SK-N-SH (cell line): Measurements from ENCODE around the gene FXYD2. TPM values are rescaled to one million over a fixed set of nuclear protein-coding genes. Genes with fewer than 3 reads are reported as not detected.

Source experiments
- CTCF ChIA-PET: fragments of 300-600, 350-600 bp; formaldehyde crosslinking; extraction: SDS; loops from one replicate; lab custom pipeline; 2021; lab: Yijun Ruan, JAX
- POLR2A ChIA-PET: fragments of 350-600 bp; sonication (Branson Sonifier 250); formaldehyde crosslinking; extraction: SDS; loops from one replicate; lab custom pipeline; 2020; ENCODE audit warnings: antibody characterized with exemption, inconsistent platforms; lab: Yijun Ruan, JAX
- DNase-seq: peaks from one replicate; pipeline ENCODE4 v3.0.0; 2012
- H2AFZ ChIP-seq: fragments of 200-600 bp; sonication (generic); 2 replicates; pipeline ENCODE4 v1.8.1; 2016; ENCODE audit warnings: antibody characterized with exemption, mild to moderate bottlenecking, low read depth
- H3F3A ChIP-seq: fragments of 200-600 bp; sonication (generic); replicated peaks from 2 replicates; pipeline ENCODE3; 2016; ENCODE audit warnings: antibody characterized with exemption, mild to moderate bottlenecking; ENCODE audit not compliant: insufficient read depth
- H3K27ac ChIP-seq, 2 experiments: fragments of 200-500 bp in 1 of 2; fragments of 200-600 bp in 1 of 2; sonication (Bioruptor generic) in 1 of 2; sonication (generic), shearing (Covaris generic) in 1 of 2; 2 replicates each; pipeline versions ENCODE4 v1.5.1 to v1.6.1; 2014 to 2016; ENCODE audit warnings: low read depth in 2 of 2, inconsistent platforms in 1 of 2, low read length in 1 of 2, mild to moderate bottlenecking in 1 of 2, mixed read lengths in 1 of 2
- H3K27me3 ChIP-seq: fragments of 200-600 bp; sonication (generic), shearing (Covaris generic); 2 replicates; pipeline ENCODE4 v1.6.1; 2016; ENCODE audit warnings: mixed run types; ENCODE audit not compliant: insufficient read depth
- H3K36me3 ChIP-seq, 2 experiments: fragments of 200-500 bp in 1 of 2; fragments of 200-600 bp in 1 of 2; sonication (Bioruptor generic) in 1 of 2; sonication (generic) in 1 of 2; replicated peaks in 1 of 2; 2 replicates each; pipeline versions ENCODE3 to v1.5.1; 2014 to 2016; ENCODE audit warnings: low read length in 1 of 2, mild to moderate bottlenecking in 1 of 2; ENCODE audit not compliant: insufficient read depth in 2 of 2, control insufficient read depth in 1 of 2
- H3K4me1 ChIP-seq, 2 experiments: fragments of 200-500 bp in 1 of 2; fragments of 200-600 bp in 1 of 2; sonication (Bioruptor generic) in 1 of 2; sonication (generic), shearing (Covaris generic) in 1 of 2; 2 replicates each; pipeline versions ENCODE4 v1.5.1 to v1.6.1; 2014 to 2016; ENCODE audit warnings: low read depth in 1 of 2, low read length in 1 of 2, mixed run types in 1 of 2; ENCODE audit not compliant: insufficient read depth in 2 of 2, control insufficient read depth in 1 of 2
- H3K4me2 ChIP-seq: fragments of 200-600 bp; sonication (generic), shearing (Covaris generic); 2 replicates; pipeline ENCODE4 v1.6.1; 2017; ENCODE audit warnings: mixed run types
- H3K4me3 ChIP-seq, 2 experiments: fragments of 200-500 bp in 1 of 2; fragments of 200-600 bp in 1 of 2; sonication (Bioruptor generic) in 1 of 2; sonication (generic), shearing (Covaris generic) in 1 of 2; 2 replicates each; pipeline versions ENCODE4 v1.5.1 to v1.8.1; 2014 to 2016; ENCODE audit warnings: low read depth in 2 of 2, inconsistent platforms in 1 of 2, low read length in 1 of 2, mild to moderate bottlenecking in 1 of 2, mixed read lengths in 1 of 2, moderate library complexity in 1 of 2
- H3K79me2 ChIP-seq: fragments of 200-600 bp; sonication (generic); 2 replicates; pipeline ENCODE4 v1.8.1; 2017; ENCODE audit warnings: mild to moderate bottlenecking; ENCODE audit not compliant: insufficient read depth
- H3K9ac ChIP-seq: fragments of 200-600 bp; sonication (generic); 2 replicates; pipeline ENCODE4 v1.6.1; 2017; ENCODE audit warnings: mixed run types
- H3K9me2 ChIP-seq: fragments of 200-600 bp; sonication (generic); 2 replicates; pipeline ENCODE4 v1.6.1; 2017; ENCODE audit warnings: mixed run types
- H3K9me3 ChIP-seq: fragments of 200-600 bp; sonication (generic); 2 replicates; pipeline ENCODE4 v1.6.1; 2017; ENCODE audit warnings: mixed run types, mild to moderate bottlenecking, moderate library complexity
- H4K20me1 ChIP-seq: fragments of 200-600 bp; sonication (generic); 2 replicates; pipeline ENCODE4 v1.6.1; 2017; ENCODE audit warnings: mild to moderate bottlenecking, mixed run types; ENCODE audit not compliant: insufficient read depth
- ELF1 ChIP-seq: IDR thresholded peaks from 2 replicates; pipeline ENCODE4 v1.4.0; 2012
- FOXM1 ChIP-seq: IDR thresholded peaks from 2 replicates; pipeline ENCODE4 v1.4.0; 2012; ENCODE audit warnings: low read depth, mild to moderate bottlenecking
- GATA2 ChIP-seq: sonication (generic); formaldehyde crosslinking; IDR thresholded peaks from 2 replicates; pipeline ENCODE4 v1.5.0; 2020; ENCODE audit warnings: mild to moderate bottlenecking, missing genetic modification reagents
- MEF2A ChIP-seq: IDR thresholded peaks from 2 replicates; pipeline ENCODE4 v1.4.0; 2012; ENCODE audit warnings: low read depth, borderline replicate concordance
- MXI1 ChIP-seq: IDR thresholded peaks from 2 replicates; pipeline ENCODE4 v1.6.1; 2012; ENCODE audit warnings: mild to moderate bottlenecking, low read depth, low read length, improper control_type of control experiment
- NFIC ChIP-seq: IDR thresholded peaks from 2 replicates; pipeline ENCODE4 v1.4.0; 2012; ENCODE audit warnings: borderline replicate concordance
- NRF1 ChIP-seq: IDR thresholded peaks from 2 replicates; pipeline ENCODE4 v1.6.1; 2012; ENCODE audit warnings: low read depth, mild to moderate bottlenecking, low read length
- POLR2AphosphoS5 ChIP-seq: IDR thresholded peaks from 2 replicates; pipeline ENCODE4 v1.6.1; 2012; ENCODE audit warnings: low read depth, low read length
- RAD21 ChIP-seq: IDR thresholded peaks from 2 replicates; pipeline ENCODE4 v1.6.1; 2012; ENCODE audit warnings: mild to moderate bottlenecking, low read length
- RFX5 ChIP-seq: IDR thresholded peaks from 2 replicates; pipeline ENCODE4 v1.6.1; 2012; ENCODE audit warnings: mild to moderate bottlenecking, improper control_type of control experiment, low read length
- RXRA ChIP-seq: IDR thresholded peaks from 2 replicates; pipeline ENCODE4 v1.4.0; 2012; ENCODE audit warnings: low read depth, mild to moderate bottlenecking, borderline replicate concordance
- SIN3A ChIP-seq: IDR thresholded peaks from 2 replicates; pipeline ENCODE4 v1.6.1; 2012; ENCODE audit warnings: low read depth, mild to moderate bottlenecking, low read length, moderate library complexity, borderline replicate concordance
- TEAD4 ChIP-seq: IDR thresholded peaks from 2 replicates; pipeline ENCODE4 v1.4.0; 2012; ENCODE audit warnings: mild to moderate bottlenecking, borderline replicate concordance; ENCODE audit not compliant: insufficient read depth
- YY1 ChIP-seq: IDR thresholded peaks from 2 replicates; pipeline ENCODE4 v1.4.0; 2012; ENCODE audit warnings: low read depth, mild to moderate bottlenecking
- WGBS: methylation state at CpG from one replicate; pipeline ENCODE4 v1.1.6; 2017; ENCODE audit warnings: low lambda C conversion rate; 5-methylcytosine and 5-hydroxymethylcytosine counted together
- polyA plus RNA-seq, 3 experiments: library from polyadenylated mRNA; depleted of rRNA; stranded (reverse); fragments of >200 nt; gene quantifications; 2 replicates each; pipeline ENCODE4 v1.2.3, GENCODE V29; 2012
- TF ChIP-seq, protein P1 (sequence below): IDR thresholded peaks from 2 replicates; pipeline ENCODE4; 2012
- TF ChIP-seq, protein P2 (sequence below): fragments of 150-350 bp; IDR thresholded peaks from 2 replicates; pipeline ENCODE4 v1.6.1; 2017; ENCODE audit warnings: antibody characterized with exemption, low read length, low read depth, borderline replicate concordance
- TF ChIP-seq, protein P3 (sequence below): IDR thresholded peaks from 2 replicates; pipeline ENCODE4 v1.6.1; 2012; ENCODE audit warnings: mild to moderate bottlenecking, low read depth, low read length, moderate library complexity
- TF ChIP-seq, protein P4 (sequence below): fragments of 150-350 bp; IDR thresholded peaks from 2 replicates; pipeline ENCODE4 v1.6.1; 2016; ENCODE audit warnings: mild to moderate bottlenecking, low read depth, low read length
- TF ChIP-seq, protein P5 (sequence below): fragments of 200-600 bp; sonication (generic); IDR thresholded peaks from 2 replicates; pipeline ENCODE4 v1.6.1; 2017; ENCODE audit warnings: antibody characterized with exemption, mild to moderate bottlenecking, moderate library complexity

FXYD2 gene
- polyA plus RNA-seq, 1 of the 3 experiments (the other 2 are of a cell fraction): not detected

DNA sequence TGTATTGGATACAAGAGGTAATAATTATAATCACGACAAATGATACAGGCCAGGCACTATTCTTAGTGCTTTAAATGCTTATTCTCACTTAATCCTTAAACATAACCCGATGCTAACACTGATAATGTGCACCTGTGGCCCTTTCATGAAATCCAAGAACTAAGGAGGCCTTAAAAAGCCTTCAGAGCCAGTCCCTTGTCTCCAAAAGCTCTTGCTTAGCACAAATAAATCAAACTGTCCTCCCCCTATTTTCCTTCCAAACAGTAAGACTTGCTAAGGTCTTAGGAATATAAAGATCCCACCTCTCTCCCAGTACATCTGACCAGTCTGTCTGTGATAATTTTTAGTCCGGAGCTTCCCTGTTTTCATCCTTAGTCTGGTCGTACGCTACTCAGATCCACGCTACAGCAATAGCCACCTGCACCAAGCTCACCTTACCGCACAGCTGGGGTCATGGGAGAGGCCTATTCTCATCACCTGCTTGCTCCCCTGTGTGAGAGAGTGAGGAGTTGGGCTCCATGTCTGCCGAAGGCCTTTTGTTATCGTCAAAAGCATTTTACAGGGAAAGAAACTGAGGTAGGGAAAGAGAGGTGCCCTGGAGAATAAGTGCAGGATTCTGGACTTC, 35.1 kb upstream of the FXYD2 start:
- Histone ChIP-seq H3K9me3 (no peaks in the 10 kb centered on the region), H3K27me3 (no peaks in the 10 kb centered on the region; the same call in 1 of the 2 replicates), H3K27ac (no peak overlapping the region), H3K9me2 (no peaks in the 10 kb centered on the region), H4K20me1 (no peaks in the 10 kb centered on the region), H3K4me3 (no peak overlapping the region), H3K36me3 (no peaks in the 10 kb centered on the region), H3F3A (no peaks in the 10 kb centered on the region), H3K4me2 (no peak overlapping the region), H3K4me1 (peaks cover 0 to 20% of the 10 kb centered on the region in 2 experiments; a peak in 2 of 4 replicates)
- WGBS: 57% methylated on average over 9 of the region's 9 CpGs
- CTCF ChIA-PET: interaction anchor here (1.1 to 4.2 kb wide), 7 partner anchors 16 to 433 kb away, joined by 3 to 36 read pairs (median 5); no protein-coding TSS in a partner anchor
- DNase-seq: no peak
- POLR2A ChIA-PET: no interaction called here
- TF ChIP-seq FOXM1 (no peak), MXI1 (no peak), RFX5 (no peak), YY1 (no peak), RAD21 (no peak), RXRA (no peak), POLR2AphosphoS5 (no peak), SIN3A (no peak), NFIC (no peak), NRF1 (no peak), ELF1 (no peak), MEF2A (no peak), GATA2 (CRISPR knock-in tag) (no peak), TEAD4 (no peak)
- TF ChIP-seq, protein P1, sequence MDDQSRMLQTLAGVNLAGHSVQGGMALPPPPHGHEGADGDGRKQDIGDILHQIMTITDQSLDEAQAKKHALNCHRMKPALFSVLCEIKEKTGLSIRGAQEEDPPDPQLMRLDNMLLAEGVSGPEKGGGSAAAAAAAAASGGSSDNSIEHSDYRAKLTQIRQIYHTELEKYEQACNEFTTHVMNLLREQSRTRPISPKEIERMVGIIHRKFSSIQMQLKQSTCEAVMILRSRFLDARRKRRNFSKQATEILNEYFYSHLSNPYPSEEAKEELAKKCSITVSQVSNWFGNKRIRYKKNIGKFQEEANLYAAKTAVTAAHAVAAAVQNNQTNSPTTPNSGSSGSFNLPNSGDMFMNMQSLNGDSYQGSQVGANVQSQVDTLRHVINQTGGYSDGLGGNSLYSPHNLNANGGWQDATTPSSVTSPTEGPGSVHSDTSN: no peak
- TF ChIP-seq, protein P2, sequence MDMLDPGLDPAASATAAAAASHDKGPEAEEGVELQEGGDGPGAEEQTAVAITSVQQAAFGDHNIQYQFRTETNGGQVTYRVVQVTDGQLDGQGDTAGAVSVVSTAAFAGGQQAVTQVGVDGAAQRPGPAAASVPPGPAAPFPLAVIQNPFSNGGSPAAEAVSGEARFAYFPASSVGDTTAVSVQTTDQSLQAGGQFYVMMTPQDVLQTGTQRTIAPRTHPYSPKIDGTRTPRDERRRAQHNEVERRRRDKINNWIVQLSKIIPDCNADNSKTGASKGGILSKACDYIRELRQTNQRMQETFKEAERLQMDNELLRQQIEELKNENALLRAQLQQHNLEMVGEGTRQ: no peak
- TF ChIP-seq, protein P3, sequence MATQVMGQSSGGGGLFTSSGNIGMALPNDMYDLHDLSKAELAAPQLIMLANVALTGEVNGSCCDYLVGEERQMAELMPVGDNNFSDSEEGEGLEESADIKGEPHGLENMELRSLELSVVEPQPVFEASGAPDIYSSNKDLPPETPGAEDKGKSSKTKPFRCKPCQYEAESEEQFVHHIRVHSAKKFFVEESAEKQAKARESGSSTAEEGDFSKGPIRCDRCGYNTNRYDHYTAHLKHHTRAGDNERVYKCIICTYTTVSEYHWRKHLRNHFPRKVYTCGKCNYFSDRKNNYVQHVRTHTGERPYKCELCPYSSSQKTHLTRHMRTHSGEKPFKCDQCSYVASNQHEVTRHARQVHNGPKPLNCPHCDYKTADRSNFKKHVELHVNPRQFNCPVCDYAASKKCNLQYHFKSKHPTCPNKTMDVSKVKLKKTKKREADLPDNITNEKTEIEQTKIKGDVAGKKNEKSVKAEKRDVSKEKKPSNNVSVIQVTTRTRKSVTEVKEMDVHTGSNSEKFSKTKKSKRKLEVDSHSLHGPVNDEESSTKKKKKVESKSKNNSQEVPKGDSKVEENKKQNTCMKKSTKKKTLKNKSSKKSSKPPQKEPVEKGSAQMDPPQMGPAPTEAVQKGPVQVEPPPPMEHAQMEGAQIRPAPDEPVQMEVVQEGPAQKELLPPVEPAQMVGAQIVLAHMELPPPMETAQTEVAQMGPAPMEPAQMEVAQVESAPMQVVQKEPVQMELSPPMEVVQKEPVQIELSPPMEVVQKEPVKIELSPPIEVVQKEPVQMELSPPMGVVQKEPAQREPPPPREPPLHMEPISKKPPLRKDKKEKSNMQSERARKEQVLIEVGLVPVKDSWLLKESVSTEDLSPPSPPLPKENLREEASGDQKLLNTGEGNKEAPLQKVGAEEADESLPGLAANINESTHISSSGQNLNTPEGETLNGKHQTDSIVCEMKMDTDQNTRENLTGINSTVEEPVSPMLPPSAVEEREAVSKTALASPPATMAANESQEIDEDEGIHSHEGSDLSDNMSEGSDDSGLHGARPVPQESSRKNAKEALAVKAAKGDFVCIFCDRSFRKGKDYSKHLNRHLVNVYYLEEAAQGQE: no peak
- TF ChIP-seq, protein P4, sequence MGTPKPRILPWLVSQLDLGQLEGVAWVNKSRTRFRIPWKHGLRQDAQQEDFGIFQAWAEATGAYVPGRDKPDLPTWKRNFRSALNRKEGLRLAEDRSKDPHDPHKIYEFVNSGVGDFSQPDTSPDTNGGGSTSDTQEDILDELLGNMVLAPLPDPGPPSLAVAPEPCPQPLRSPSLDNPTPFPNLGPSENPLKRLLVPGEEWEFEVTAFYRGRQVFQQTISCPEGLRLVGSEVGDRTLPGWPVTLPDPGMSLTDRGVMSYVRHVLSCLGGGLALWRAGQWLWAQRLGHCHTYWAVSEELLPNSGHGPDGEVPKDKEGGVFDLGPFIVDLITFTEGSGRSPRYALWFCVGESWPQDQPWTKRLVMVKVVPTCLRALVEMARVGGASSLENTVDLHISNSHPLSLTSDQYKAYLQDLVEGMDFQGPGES: no peak
- TF ChIP-seq, protein P5, sequence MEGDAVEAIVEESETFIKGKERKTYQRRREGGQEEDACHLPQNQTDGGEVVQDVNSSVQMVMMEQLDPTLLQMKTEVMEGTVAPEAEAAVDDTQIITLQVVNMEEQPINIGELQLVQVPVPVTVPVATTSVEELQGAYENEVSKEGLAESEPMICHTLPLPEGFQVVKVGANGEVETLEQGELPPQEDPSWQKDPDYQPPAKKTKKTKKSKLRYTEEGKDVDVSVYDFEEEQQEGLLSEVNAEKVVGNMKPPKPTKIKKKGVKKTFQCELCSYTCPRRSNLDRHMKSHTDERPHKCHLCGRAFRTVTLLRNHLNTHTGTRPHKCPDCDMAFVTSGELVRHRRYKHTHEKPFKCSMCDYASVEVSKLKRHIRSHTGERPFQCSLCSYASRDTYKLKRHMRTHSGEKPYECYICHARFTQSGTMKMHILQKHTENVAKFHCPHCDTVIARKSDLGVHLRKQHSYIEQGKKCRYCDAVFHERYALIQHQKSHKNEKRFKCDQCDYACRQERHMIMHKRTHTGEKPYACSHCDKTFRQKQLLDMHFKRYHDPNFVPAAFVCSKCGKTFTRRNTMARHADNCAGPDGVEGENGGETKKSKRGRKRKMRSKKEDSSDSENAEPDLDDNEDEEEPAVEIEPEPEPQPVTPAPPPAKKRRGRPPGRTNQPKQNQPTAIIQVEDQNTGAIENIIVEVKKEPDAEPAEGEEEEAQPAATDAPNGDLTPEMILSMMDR: no peak
- TF ChIP-seq, all 33 proteins: peak for 0
- H2AFZ ChIP-seq: no peak overlapping the region
- no peaks in the 10 kb centered on the region for H3K79me2 ChIP-seq
- no peak overlapping the region for H3K9ac ChIP-seq
